GM18526 (cell line): ENCODE measurements around the gene CYB5D1.

ENCODE experiments used
- POLR2A ChIP-seq: IDR thresholded peaks from 3 replicates; pipeline ENCODE4 v1.6.1; 2011; ENCODE audit not compliant: insufficient read length; ENCODE audit errors: extremely low read depth

The CYB5D1 gene, protein sequence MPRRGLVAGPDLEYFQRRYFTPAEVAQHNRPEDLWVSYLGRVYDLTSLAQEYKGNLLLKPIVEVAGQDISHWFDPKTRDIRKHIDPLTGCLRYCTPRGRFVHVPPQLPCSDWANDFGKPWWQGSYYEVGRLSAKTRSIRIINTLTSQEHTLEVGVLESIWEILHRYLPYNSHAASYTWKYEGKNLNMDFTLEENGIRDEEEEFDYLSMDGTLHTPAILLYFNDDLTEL

DNA sequence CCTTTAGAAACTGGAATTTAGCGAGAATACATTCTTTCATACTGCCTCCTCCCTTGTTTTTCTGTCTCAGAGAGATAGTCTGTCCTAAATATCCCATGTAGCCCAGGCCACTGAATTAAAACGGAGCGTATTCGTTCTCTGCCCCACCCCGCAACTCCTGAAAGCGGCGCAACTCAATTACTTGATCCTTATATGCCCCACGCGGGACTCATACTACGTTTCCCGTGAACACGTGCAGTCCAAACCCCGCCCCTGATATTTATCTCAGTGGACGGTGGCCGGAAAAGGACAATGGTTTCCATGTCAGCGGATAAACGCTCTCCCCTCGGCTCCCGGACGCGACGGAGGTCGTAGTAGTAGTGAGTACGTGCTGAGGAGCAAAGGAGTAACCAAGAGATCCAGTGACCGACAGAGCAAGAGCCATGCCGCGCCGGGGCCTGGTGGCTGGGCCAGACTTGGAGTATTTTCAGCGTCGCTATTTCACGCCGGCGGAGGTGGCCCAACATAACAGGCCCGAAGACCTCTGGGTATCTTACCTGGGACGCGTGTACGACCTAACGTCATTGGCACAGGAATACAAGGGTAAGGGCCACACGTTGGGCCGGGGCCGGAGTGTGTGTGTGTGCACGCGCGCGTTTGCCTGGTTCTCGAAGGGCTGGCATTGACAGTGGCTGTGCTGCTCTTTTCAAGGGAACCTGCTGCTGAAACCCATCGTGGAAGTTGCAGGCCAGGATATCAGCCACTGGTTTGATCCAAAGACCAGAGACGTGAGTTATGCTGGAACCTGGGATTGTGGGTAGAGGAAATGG is at the start of gene CYB5D1:
TSS of gene CYB5D1 (plus strand) at position 291 of the 809 bp plus-strand sequence. CDS start at position 423, 132 bp downstream.
- no peak for TF ChIP-seq POLR2A

DNA sequence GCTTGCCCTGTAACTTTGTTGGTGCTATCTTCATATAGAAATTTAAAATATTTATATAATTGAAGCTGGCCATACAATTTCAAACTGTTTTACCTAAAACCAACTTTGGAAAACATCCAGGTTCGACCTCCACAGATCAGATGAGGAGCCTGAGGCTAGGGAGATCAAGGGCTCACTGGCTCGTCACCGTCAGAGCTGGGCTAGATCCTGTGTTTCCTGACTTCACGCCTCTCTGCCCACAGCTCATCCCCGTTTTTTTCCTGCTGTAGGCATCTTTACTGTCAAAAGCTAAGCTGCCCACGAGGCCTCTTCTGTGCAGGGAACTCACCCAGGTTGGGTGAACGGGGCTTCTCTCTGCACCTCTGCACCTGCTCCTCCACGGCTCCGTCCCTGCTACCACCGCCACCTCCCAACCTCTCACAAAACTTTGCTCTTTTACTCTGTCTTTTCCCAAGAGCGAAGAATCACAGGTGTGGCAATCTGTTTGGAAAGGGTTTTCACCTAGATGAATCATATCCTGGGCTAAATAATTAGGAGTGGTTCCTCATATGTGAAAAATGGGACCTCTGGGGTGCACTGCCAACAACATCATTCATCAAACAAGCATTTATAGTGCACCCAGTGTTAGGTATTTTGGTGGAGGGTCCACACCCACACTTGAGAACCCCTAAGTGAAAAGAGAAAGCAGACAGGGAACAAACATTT is 48.6 kb upstream of the CYB5D1 start:
- TF ChIP-seq POLR2A: no peak

DNA sequence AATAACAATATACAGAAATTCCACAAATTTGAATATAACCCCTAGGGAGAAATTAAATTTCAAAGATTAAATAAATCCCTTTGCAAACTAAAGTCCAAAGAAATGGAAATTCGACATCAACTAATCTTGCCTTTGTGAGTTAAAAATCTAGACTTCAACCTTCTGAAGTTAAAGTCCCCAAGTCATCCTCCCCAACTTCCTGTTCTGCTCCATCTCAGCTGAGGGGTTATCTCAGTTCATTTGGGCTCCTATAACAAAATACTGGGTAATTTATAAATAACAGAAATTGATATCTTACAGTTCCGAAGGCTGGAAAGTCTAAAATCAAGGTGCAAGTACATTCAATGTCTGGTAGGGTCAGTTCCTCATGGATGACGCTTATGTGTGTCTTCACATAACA is 46.6 kb upstream of the CYB5D1 start:
- TF ChIP-seq POLR2A: no peak

DNA sequence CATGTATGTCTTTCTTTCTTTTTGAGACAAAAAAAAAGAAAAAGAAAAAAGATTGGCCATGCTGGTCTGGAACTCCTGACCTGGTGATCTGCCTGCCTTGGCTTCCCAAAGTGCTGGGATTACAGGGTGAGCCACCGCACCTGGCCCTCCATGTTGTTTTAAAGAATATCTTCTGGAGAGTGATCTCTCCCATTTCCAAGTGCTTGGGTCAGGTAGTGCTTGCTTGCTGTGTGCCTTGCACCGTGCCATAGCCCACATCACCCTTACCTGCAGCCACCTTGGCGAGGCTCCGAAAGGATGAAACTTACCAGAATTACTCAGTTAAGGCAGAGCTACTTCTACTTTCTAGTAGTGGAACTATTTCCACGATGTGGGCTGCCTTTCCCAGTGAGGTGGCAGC is 42.8 kb upstream of the CYB5D1 start:
- no peak for TF ChIP-seq POLR2A

DNA sequence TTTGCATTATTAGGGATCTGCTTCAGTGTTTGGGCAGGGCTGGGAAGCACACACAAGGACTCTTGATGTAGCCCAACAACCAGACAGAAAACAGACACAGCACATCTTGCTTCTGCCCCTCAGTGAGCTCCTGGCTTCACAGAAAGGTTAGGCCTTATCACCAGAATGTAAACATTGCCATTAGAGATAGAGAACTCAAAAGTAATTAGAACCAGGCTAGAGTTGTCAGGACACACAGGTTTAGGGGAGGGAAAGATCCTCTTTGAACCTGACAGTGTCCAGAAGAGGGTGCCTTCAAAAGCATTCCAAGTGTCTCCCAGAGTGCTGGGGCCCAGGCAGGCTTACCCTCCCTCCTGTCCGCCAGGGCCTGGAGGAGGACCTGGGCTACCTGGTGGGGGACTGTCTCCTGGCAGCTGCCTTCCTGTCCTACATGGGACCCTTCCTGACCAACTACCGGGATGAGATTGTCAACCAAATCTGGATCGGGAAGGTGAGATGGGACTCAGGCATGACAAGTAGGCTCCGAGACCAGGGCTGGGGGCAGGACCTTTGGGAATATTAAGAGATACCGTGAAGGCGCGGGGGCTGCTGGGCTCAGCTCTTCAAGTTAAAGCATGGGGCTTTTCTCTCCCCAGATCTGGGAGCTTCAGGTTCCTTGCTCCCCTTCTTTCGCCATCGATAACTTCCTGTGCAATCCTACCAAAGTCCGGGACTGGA is 40.7 kb upstream of the CYB5D1 start:
- TF ChIP-seq POLR2A: no peak

DNA sequence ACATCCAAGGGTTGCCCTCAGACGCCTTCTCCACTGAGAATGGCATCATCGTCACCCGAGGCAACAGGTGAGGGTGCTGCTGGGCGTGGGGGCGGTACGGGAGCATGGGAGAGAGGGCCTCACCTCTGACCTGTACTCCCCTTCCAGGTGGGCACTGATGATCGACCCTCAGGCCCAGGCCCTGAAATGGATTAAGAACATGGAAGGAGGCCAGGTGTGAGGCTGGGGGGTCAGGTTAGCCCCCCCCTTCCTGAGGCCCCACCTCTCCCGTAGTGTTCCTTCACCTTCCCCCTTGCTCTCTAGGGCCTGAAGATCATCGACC is 40.2 kb upstream of the CYB5D1 start:
- no peak for TF ChIP-seq POLR2A

DNA sequence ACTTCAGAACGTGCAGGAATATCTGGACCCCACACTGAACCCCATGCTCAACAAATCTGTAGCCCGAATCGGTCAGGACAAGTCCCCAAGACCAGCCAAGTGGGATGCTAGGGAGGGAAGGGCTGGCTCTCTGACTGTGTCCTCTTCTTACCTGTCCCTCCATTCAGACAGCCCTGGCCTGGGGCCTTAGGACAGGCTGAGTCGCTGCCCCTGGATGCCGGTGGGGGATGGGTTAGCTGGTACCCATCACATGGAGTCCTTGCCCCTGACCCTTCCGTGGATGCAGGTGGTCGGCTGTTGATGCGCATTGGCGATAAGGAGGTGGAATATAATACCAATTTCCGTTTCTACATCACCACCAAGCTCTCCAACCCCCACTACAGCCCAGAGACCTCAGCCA is 39.8 kb upstream of the CYB5D1 start:
- no peak for TF ChIP-seq POLR2A

DNA sequence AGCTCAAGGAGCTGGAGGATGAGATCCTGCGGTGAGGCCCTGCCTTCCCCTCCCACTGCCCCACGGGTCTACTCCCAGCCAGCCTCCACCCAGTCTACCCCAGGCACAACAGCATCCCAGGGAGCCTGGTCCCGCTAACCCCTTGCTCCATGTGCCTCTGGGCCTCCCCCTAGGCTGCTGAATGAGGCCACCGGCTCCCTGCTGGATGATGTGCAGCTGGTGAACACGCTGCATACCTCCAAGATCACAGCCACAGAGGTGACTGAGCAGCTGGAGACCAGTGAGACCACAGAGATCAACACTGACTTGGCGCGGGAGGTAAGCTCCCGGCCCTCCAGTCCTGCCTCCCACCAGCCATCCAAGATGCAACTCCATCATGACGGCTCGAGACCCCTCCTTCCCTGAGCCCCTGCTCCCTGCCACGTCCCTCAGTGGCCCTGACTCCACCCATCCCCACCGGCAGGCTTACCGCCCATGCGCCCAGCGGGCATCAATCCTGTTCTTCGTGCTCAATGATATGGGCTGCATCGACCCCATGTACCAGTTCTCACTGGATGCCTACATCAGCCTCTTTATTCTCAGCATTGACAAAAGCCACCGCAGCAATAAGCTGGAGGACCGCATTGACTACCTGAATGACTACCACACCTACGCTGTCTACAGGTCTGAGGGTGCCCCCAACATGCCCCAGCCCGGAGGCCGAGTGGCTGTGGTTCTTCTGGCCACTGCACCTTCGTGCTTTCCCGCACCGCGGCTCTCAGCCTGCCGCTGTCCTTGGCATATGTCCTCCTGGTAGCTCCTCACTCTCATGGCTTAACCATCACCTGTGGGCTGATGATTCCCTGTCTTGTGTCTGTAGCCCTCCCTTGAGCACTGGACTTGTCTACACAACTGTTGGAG is 38.8 kb upstream of the CYB5D1 start:
- TF ChIP-seq POLR2A: no peak

DNA sequence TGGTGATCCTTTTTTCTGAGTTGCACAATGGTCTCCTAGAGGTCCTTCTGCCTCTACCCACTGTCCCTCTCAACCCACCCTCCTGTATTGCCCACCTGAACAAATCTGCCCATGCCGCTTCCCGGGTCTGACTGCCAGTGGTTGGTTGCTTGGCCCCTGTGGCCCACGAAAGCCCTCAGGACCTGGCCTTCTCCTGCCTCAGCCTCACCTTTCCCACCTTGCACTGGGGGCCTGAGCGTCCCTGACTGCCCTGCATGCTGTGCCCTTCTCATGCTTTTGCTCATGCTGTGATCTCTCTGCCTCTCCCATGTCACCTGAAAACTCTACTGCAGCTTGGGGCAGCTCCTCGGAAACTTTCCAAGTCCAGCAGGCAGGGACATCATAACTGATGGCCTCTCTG is 37.6 kb upstream of the CYB5D1 start:
- TF ChIP-seq POLR2A: no peak

DNA sequence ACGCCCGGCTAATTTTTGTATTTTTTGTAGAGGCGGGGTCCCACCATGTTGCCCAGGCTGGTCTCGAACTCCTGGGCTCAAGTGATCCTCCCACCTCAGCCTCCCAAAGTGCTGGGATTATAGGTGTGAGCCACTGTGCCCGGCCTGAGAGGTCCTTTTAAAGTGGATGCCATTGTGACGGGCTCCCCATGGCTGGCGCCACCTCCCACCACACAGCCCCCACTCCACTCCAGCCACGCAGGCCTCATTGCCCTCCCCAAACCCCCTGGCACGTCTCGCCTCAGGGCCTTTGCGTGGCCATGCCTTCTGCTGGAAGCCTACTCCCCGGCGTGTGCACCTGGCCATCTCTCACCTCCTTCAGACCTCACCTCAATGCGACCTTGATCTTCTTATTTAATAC is 35.7 kb upstream of the CYB5D1 start:
- TF ChIP-seq POLR2A: no peak

DNA sequence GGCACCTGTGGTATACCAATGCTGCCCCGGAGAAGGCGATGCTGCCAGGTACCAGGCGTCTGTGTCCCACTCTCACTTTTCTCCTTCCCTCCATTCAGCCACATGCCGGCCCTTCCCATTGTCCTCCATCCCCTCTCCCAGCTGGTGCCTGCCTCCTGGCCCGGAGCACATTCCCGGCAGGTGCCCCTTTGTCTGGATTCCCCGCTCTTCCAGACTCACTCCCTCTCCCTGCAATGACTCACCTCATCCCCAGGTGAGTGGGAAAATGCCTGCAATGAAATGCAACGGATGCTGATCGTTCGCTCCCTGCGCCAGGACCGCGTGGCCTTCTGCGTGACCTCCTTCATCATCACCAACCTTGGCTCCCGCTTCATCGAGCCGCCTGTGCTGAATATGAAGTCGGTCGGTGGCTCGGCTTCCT is 34.2 kb upstream of the CYB5D1 start:
- TF ChIP-seq POLR2A: no peak

DNA sequence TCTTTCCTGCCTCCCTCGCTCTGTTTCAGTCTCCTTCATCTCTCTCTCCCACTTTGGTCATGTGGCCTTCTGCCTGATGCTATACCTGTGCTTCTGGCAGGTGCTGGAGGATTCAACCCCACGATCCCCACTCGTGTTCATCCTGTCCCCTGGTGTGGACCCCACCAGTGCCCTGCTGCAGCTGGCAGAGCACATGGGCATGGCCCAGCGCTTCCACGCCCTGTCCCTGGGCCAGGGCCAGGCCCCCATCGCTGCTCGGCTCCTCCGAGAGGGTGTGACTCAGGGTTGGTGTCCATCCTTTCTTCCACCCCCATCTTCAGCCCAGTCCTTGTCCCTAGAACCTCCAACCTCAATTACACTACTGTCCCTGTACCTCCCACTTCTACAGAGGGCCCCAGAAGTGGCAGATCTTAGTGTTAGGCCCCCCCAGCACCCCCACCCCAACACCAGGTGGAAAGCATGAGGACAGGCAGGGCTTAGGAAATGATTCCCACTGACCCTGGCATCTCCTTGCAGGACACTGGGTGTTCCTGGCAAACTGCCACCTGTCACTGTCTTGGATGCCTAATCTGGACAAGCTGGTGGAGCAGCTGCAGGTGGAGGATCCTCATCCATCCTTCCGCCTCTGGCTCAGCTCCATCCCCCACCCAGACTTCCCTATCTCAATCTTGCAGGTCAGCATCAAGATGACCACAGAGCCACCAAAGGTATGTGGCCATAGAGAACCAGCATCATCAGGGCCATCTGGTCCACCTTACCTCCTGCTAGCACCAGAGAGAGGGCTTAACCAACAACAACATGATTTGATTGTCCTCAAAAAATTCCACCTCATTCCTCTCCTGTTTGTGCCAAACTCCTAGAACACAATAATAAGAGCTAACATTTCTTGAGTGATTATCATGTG is 33.5 kb upstream of the CYB5D1 start:
- TF ChIP-seq POLR2A: no peak

DNA sequence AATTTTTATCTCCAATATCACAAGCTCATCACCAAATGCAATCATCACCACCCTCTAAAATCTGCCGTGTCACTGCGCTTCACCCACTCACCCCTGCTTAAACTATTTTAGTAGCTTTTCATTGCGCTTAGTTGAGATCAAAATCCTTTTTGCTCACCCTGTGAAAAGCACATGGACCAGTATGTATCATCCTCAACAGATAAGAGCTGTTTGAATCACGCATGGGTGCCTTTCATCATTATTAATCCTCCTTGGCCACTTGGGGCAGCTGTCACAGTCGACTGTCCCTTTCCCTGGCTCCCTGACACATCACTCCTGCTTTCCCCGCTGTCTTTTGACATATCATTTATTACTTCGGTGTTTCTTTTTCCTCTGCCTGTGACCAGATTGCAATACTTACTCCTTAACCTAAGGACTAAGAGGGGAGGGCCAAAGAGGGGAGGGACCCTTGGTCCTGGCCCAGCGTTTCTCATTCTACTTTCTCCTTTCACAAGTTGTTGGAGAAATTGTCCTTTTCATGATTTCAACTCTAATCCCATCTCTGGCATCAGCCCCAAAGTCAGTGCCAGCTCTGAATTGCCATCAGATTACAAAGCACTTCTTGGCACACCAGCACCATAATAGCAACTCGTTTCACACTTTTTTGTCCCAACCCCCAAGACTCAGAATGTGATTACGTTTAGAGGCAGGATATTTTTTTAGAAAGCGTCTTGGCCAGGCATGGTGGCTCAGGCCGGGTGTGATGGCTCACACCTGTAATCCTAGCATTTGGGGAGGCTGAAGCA is 32.4 kb upstream of the CYB5D1 start:
- TF ChIP-seq POLR2A: no peak
